GM21786 (cell line): ENCODE data around the gene ZNF576.
"Not testable (repeated sequence)": the region's sequence is repeated elsewhere in the genome, so short reads cannot be mapped to it uniquely, and the experiment has no call there.

Experiments used
- ATAC-seq: cut with Tn5 transposase; IDR thresholded peaks from one replicate; pipeline ENCODE4 v1.9.1; 2021; ENCODE audit not compliant: unreplicated experiment

Gene ZNF576

GRCh38 chr19:43574424-43575155, 21.8 kb upstream of the ZNF576 start:
- no peak for ATAC-seq

GRCh38 chr19:43575156-43575950, 21.0 kb upstream of the ZNF576 start, which contains the start of the genes PINLYP and XRCC1:
PINLYP (plus strand) TSS chr19:43575801; CDS start chr19:43577192, 1,391 bp downstream.
XRCC1 (minus strand) TSS chr19:43575527; CDS start chr19:43575458, 69 bp downstream.
- ATAC-seq = peak; percentile 94

GRCh38 chr19:43575955-43576878, 20.2 kb upstream of the ZNF576 start:
- no peak for ATAC-seq

- ATAC-seq = no peak
Measured at GRCh38 chr19:43578787-43579186, 17.6 kb upstream of the ZNF576 start.

- ATAC-seq = no peak
Measured at GRCh38 chr19:43581467-43581866, 14.9 kb upstream of the ZNF576 start.

GRCh38 chr19:43582495-43582894, 13.9 kb upstream of the ZNF576 start:
- ATAC-seq = no peak

GRCh38 chr19:43584484-43584883, 11.9 kb upstream of the ZNF576 start:
- no peak for ATAC-seq

- no peak for ATAC-seq
Measured at GRCh38 chr19:43586346-43586745, 10.0 kb upstream of the ZNF576 start.

GRCh38 chr19:43587029-43587428, 9.4 kb upstream of the ZNF576 start:
- not testable (repeated sequence) for ATAC-seq

GRCh38 chr19:43589277-43589676, 7.1 kb upstream of the ZNF576 start:
- ATAC-seq = no peak

GRCh38 chr19:43589678-43590077, 6.7 kb upstream of the ZNF576 start:
- ATAC-seq = no peak

GRCh38 chr19:43591904-43592772, 4.3 kb upstream of the ZNF576 start:
- ATAC-seq = no peak

- no peak for ATAC-seq
Measured at GRCh38 chr19:43592800-43593350, 3.5 kb upstream of the ZNF576 start.

- no peak for ATAC-seq
Measured at GRCh38 chr19:43594081-43594697, 2.2 kb upstream of the ZNF576 start.

GRCh38 chr19:43594710-43595604, 1.4 kb upstream of the ZNF576 start:
- no peak for ATAC-seq

GRCh38 chr19:43595605-43595998, 793 bp upstream of the ZNF576 start:
- ATAC-seq = no peak

- ATAC-seq = no peak
Measured at GRCh38 chr19:43596842-43597461, 557 bp downstream of the ZNF576 start.

GRCh38 chr19:43597876-43598275, 1.5 kb downstream of the ZNF576 start:
- no peak for ATAC-seq
